Measurements from ENCODE around the gene ENTPD6.

Gene ENTPD6

DNA sequence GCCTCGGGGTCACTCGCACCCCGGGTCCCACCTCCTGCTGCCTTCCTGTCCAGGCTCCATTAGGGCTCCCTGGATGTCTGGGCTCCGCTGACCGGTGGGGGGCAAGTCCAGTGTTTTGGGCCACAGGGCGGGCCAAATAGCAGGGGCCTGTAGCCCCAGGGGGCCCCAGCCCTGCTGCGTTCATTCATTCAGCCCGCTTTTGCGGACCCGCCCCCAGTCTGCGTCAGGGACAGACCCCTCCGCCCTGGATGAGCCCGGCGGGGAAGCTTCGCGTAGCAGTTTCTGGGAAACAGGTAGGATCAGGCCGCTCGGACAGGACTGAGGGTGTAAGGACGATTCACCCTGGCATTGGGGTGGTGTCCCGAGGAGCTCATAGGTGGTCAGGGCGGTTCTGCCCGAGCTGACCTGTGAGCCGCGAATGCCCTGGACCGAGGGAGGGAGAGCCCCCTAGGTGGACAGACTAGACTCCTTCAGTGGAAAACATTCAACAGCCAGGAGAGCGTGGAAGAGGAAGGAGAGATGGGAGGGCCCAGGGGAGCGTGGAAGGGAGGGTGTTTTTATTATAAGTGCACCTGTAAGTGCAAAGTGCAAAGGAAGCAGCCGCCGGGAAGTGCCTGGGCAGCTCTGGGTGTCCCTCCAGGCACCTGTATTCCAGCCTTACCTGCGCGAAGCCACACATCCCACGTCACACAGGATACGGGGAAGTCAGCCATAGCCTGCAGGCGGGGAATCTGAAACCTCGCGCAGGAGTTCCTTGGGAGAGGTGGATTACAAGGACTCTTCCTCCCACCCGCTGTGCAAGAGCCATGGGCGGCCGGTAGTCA is 662 bp downstream of the ENTPD6 start:
- no peaks in the 10 kb centered on the region for H3K4me1 ChIP-seq (ENCODE audit: control insufficient read depth, insufficient read depth, low read length)
- POLR2A ChIA-PET: interaction anchor here (1.0 to 1.1 kb wide), 2 partner anchors 9 to 52 kb away, joined by 3 to 6 read pairs; partner anchors contain the start of gene PYGB
- CTCF ChIA-PET: interaction anchor here (0.5 to 1.1 kb wide), 4 partner anchors 18 to 357 kb away, joined by 3 to 4 read pairs (median 4); no protein-coding TSS in a partner anchor
- H3K9me3 ChIP-seq (ENCODE audit: control insufficient read depth, insufficient read depth, low read depth, low read length): no peaks in the 10 kb centered on the region
- H3K27ac ChIP-seq (ENCODE audit: extremely low read depth, low read depth, low read length): peak overlapping the region; percentile 85
- H3K36me3 ChIP-seq (ENCODE audit: control insufficient read depth in 2 of 2, insufficient read depth in 1 of 2, low read length in 2 of 2): peaks cover 0 to 9% of the 10 kb centered on the region in 2 experiments; a peak in 1 of 3 replicates
- H3K4me3 ChIP-seq (ENCODE audit: low read depth, low read length): peak overlapping the region; percentile 89
- no peak for TF ChIP-seq ZNF624 (tag by site-specific recombination; IDR thresholded peaks at IDR 0.05)
- peak; percentile 19; the same call in 1 of the 2 replicates for TF ChIP-seq ZNF629 (tag by site-specific recombination; IDR thresholded peaks at IDR 0.05)
- peak; percentile 94 for TF ChIP-seq GLIS2 (tag by site-specific recombination; IDR thresholded peaks at IDR 0.05)
- no peak for TF ChIP-seq ZNF184 (tag by site-specific recombination; IDR thresholded peaks at IDR 0.05)
- no peak for TF ChIP-seq BCL11B (tag by site-specific recombination; IDR thresholded peaks at IDR 0.05; ENCODE audit: low read depth)
- no peak for TF ChIP-seq ZNF214 (tag by site-specific recombination; IDR thresholded peaks at IDR 0.05; ENCODE audit: borderline replicate concordance)
- peak; percentile 93 for TF ChIP-seq GLIS1 (tag by site-specific recombination; IDR thresholded peaks at IDR 0.05)
- TF ChIP-seq ELK4 (IDR thresholded peaks at IDR 0.05; ENCODE audit: borderline replicate concordance, low read depth, low read length): no peak
- TF ChIP-seq ZBTB26 (tag by site-specific recombination; optimal IDR thresholded peaks at IDR 0.05): peak; percentile 44
- no peak for TF ChIP-seq TCF7L2 (IDR thresholded peaks at IDR 0.05; ENCODE audit: borderline replicate concordance, low read depth, low read length)
- TF ChIP-seq ZNF24 (tag by site-specific recombination; IDR thresholded peaks at IDR 0.05): peak; percentile 88
- no peak for TF ChIP-seq ZNF138 (tag by site-specific recombination; IDR thresholded peaks at IDR 0.05; ENCODE audit: borderline replicate concordance)
- no peak for TF ChIP-seq ZNF239 (tag by site-specific recombination; IDR thresholded peaks at IDR 0.05)
- TF ChIP-seq HOXA7 (CRISPR knock-in tag; IDR thresholded peaks at IDR 0.05; ENCODE audit: borderline replicate concordance): no peak
- TF ChIP-seq SCRT2 (tag by site-specific recombination; IDR thresholded peaks at IDR 0.05): peak; percentile 62; the same call in 1 of the 2 replicates
- TF ChIP-seq ZNF133 (tag by site-specific recombination; IDR thresholded peaks at IDR 0.05): no peak
- 0 out of 2 replicates have a peak, but pooled peaks have one; percentile 50 for TF ChIP-seq PBX3 (CRISPR knock-in tag; IDR thresholded peaks at IDR 0.05)
- TF ChIP-seq ZNF391 (tag by site-specific recombination; IDR thresholded peaks at IDR 0.05; ENCODE audit: borderline replicate concordance, low read depth): no peak
- 0 out of 2 replicates have a peak, but pooled peaks have one; percentile 7 for TF ChIP-seq SP7 (tag by site-specific recombination; IDR thresholded peaks at IDR 0.05)
- no peak for TF ChIP-seq ZBTB21 (tag by site-specific recombination; IDR thresholded peaks at IDR 0.05)
- no peak for TF ChIP-seq HOXD13 (CRISPR knock-in tag; IDR thresholded peaks at IDR 0.05; ENCODE audit: borderline replicate concordance)
- TF ChIP-seq ZNF324 (tag by site-specific recombination; IDR thresholded peaks at IDR 0.05): no peak
- peak; percentile 63 for TF ChIP-seq SP2 (tag by site-specific recombination; IDR thresholded peaks at IDR 0.05)
- no peak for TF ChIP-seq MEIS1 (CRISPR knock-in tag; IDR thresholded peaks at IDR 0.05; ENCODE audit: borderline replicate concordance)
- TF ChIP-seq ZNF658 (tag by site-specific recombination; IDR thresholded peaks at IDR 0.05): no peak
- 0 out of 2 replicates have a peak, but pooled peaks have one; percentile 2 for TF ChIP-seq EGR2 (tag by site-specific recombination; IDR thresholded peaks at IDR 0.05; ENCODE audit: low read depth)
- no peak for TF ChIP-seq ZSCAN18 (tag by site-specific recombination; IDR thresholded peaks at IDR 0.05)
- TF ChIP-seq, protein P1, sequence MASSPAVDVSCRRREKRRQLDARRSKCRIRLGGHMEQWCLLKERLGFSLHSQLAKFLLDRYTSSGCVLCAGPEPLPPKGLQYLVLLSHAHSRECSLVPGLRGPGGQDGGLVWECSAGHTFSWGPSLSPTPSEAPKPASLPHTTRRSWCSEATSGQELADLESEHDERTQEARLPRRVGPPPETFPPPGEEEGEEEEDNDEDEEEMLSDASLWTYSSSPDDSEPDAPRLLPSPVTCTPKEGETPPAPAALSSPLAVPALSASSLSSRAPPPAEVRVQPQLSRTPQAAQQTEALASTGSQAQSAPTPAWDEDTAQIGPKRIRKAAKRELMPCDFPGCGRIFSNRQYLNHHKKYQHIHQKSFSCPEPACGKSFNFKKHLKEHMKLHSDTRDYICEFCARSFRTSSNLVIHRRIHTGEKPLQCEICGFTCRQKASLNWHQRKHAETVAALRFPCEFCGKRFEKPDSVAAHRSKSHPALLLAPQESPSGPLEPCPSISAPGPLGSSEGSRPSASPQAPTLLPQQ (tag by site-specific recombination; IDR thresholded peaks at IDR 0.05): 0 out of 2 replicates have a peak, but pooled peaks have one; percentile 10
- TF ChIP-seq ZNF513 (tag by site-specific recombination; IDR thresholded peaks at IDR 0.05): peak; percentile 64
- TF ChIP-seq ZNF530 (tag by site-specific recombination; IDR thresholded peaks at IDR 0.05; ENCODE audit: low read depth): no peak

Measured in HEK293 (cell line).